Ascending aorta (tissue), 2 donors: ENCODE results near the gene TRIOBP. TPM values are rescaled to one million over a fixed set of nuclear protein-coding genes. Genes with fewer than 3 reads are reported as not detected.
"Not testable (repeated sequence)": the region's sequence is repeated elsewhere in the genome, so short reads cannot be mapped to it uniquely, and the experiment has no call there.

Experiments used
- DNase-seq, 2 donors: peaks; one replicate each; pipeline ENCODE4 v3.0.0-alpha.2; 2019; ENCODE audit warnings: low spot score in 2 of 2
- H3K27ac ChIP-seq, 2 donors: fragments of 200-600 bp; sonication (generic); one replicate each; pipeline ENCODE4 v1.5.1; 2016 to 2017; ENCODE audit warnings: mild to moderate bottlenecking in 1 of 2
- H3K27me3 ChIP-seq: fragments of 200-600 bp; sonication (generic); one replicate; pipeline ENCODE4 v1.5.1; 2017
- H3K36me3 ChIP-seq, 2 donors: fragments of 200-600 bp; sonication (generic); one replicate each; pipeline ENCODE4 v1.5.1; 2016
- H3K4me1 ChIP-seq, 2 donors: fragments of 200-600 bp; sonication (generic); one replicate each; pipeline ENCODE4 v1.5.1; 2016 to 2017; ENCODE audit warnings: mild to moderate bottlenecking in 1 of 2
- H3K4me3 ChIP-seq, 2 donors: fragments of 200-600 bp; sonication (generic); one replicate each; pipeline ENCODE4 v1.5.1; 2016 to 2017; ENCODE audit warnings: mild to moderate bottlenecking in 1 of 2
- H3K9me3 ChIP-seq, 2 donors: fragments of 200-600 bp; sonication (generic); one replicate each; pipeline ENCODE4 v1.5.1; 2016
- CTCF ChIP-seq, 3 experiments: fragments of 200-600 bp in 2 of 3; fragments of 450-650 bp in 1 of 3; sonication (generic) in 2 of 3; IDR thresholded peaks; one replicate each; pipeline ENCODE4 v1.5.1; 2016 to 2019; ENCODE audit warnings: antibody characterized with exemption in 3 of 3, mild to moderate bottlenecking in 1 of 3, moderate library complexity in 1 of 3
- intact Hi-C: fragments of 100-400 bp; cut with DNase I; formaldehyde crosslinking; loops from one replicate; pipeline ENCODE4 v1.15.1; 2023
- total RNA-seq: library from RNA; depleted of rRNA; stranded (reverse); fragments of >200 nt; gene quantifications from one replicate; pipeline ENCODE4 v1.1.0, GENCODE V29; 2016

TRIOBP gene
- total RNA-seq, 1 donor from 2014 or later, result 253 TPM

GRCh38 chr22:37784829-37785495, 88.1 kb downstream of the TRIOBP start:
- Histone ChIP-seq H3K27ac (no peak overlapping the region), H3K4me3 (no peak overlapping the region), H3K27me3 (no peaks in the 10 kb centered on the region), H3K4me1 (no peaks in the 10 kb centered on the region), H3K9me3 (no peaks in the 10 kb centered on the region), H3K36me3 (no peaks in the 10 kb centered on the region)
- intact Hi-C loops, result no loop called here
- DNase-seq, result no peak
- no peak for TF ChIP-seq CTCF (IDR thresholded peaks at IDR 0.05)

GRCh38 chr22:37790234-37790633, 93.4 kb downstream of the TRIOBP start:
- Histone ChIP-seq H3K4me3 (no peak overlapping the region), H3K27ac (no peak overlapping the region), H3K36me3 (no peaks in the 10 kb centered on the region), H3K27me3 (no peaks in the 10 kb centered on the region), H3K4me1 (no peaks in the 10 kb centered on the region), H3K9me3 (no peaks in the 10 kb centered on the region)
- DNase-seq, result no peak
- TF ChIP-seq CTCF (IDR thresholded peaks at IDR 0.05), result no peak
- intact Hi-C loops, result loop anchor here (5.0 kb wide), 1 partner anchor 168 kb away; no protein-coding TSS in a partner anchor

GRCh38 chr22:37792494-37792893, 95.6 kb downstream of the TRIOBP start:
- H3K4me1 ChIP-seq, result no peaks in the 10 kb centered on the region
- H3K9me3 ChIP-seq, result no peaks in the 10 kb centered on the region
- H3K4me3 ChIP-seq, result no peak overlapping the region
- intact Hi-C loops, result loop anchor here (1.0 to 5.0 kb wide), 2 partner anchors 149 to 170 kb away; no protein-coding TSS in a partner anchor
- DNase-seq, result no peak
- no peak overlapping the region for H3K27ac ChIP-seq
- no peak for TF ChIP-seq CTCF (IDR thresholded peaks at IDR 0.05)
- H3K27me3 ChIP-seq, result no peaks in the 10 kb centered on the region
- H3K36me3 ChIP-seq, result no peaks in the 10 kb centered on the region

GRCh38 chr22:37794376-37794775, 97.5 kb downstream of the TRIOBP start:
- Histone ChIP-seq H3K27ac (no peak overlapping the region), H3K27me3 (no peaks in the 10 kb centered on the region), H3K9me3 (no peaks in the 10 kb centered on the region), H3K36me3 (no peaks in the 10 kb centered on the region), H3K4me3 (no peak overlapping the region), H3K4me1 (no peaks in the 10 kb centered on the region)
- TF ChIP-seq CTCF (IDR thresholded peaks at IDR 0.05), result no peak
- intact Hi-C loops, result loop anchor here (5.0 kb wide), 1 partner anchor 172 kb away; no protein-coding TSS in a partner anchor
- no peak for DNase-seq

GRCh38 chr22:37796079-37796478, 99.2 kb downstream of the TRIOBP start:
- intact Hi-C loops, result no loop called here
- Histone ChIP-seq H3K27me3 (no peaks in the 10 kb centered on the region), H3K9me3 (no peaks in the 10 kb centered on the region), H3K4me3 (no peak overlapping the region), H3K27ac (no peak overlapping the region), H3K36me3 (no peaks in the 10 kb centered on the region), H3K4me1 (no peaks in the 10 kb centered on the region)
- TF ChIP-seq CTCF (IDR thresholded peaks at IDR 0.05), result no peak
- DNase-seq, result no peak

GRCh38 chr22:37797259-37797658, 100.4 kb downstream of the TRIOBP start:
- H3K4me3 ChIP-seq, H3K4me1 ChIP-seq, H3K9me3 ChIP-seq, intact Hi-C loops, H3K27ac ChIP-seq, DNase-seq, H3K36me3 ChIP-seq, H3K27me3 ChIP-seq: not testable (repeated sequence)
